GM23338 (cell line): ENCODE measurements around the gene FYN. TPM values are rescaled to one million over a fixed set of nuclear protein-coding genes. Genes with fewer than 3 reads are reported as not detected.

ENCODE experiments used
- ATAC-seq: fragments of 200-7000 bp; cut with Tn5 transposase; 3 replicates; pipeline ENCODE4 v1.9.1; 2020
- DNase-seq: peaks from one replicate; pipeline ENCODE4 v3.0.0-alpha.2; 2015; ENCODE audit warnings: low spot score
- H2AFZ ChIP-seq: fragments of 200-600 bp; sonication (generic); 2 replicates; pipeline ENCODE4 v1.8.0; 2016; ENCODE audit warnings: antibody characterized with exemption, mild to moderate bottlenecking, moderate library complexity
- H3F3A ChIP-seq: fragments of 200-600 bp; sonication (generic); replicated peaks from 2 replicates; pipeline ENCODE4 v1.8.0; 2017; ENCODE audit warnings: antibody characterized with exemption, mixed run types, low read depth
- H3K27ac ChIP-seq: fragments of 200-600 bp; sonication (generic); 2 replicates; pipeline ENCODE4 v1.6.1; 2016; ENCODE audit warnings: low read depth
- H3K27me3 ChIP-seq: fragments of 200-600 bp; sonication (generic); 2 replicates; pipeline ENCODE4 v1.8.0; 2016; ENCODE audit warnings: mild to moderate bottlenecking, mixed run types, moderate library complexity; ENCODE audit not compliant: insufficient read depth
- H3K36me3 ChIP-seq: fragments of 200-600 bp; sonication (generic); 2 replicates; pipeline ENCODE4 v1.8.0; 2016; ENCODE audit warnings: mild to moderate bottlenecking; ENCODE audit not compliant: insufficient read depth
- H3K4me1 ChIP-seq: fragments of 200-600 bp; sonication (generic); 2 replicates; pipeline ENCODE4 v1.8.0; 2016; ENCODE audit warnings: mild to moderate bottlenecking, moderate library complexity; ENCODE audit not compliant: insufficient read depth
- H3K4me2 ChIP-seq: fragments of 200-600 bp; sonication (generic); 2 replicates; pipeline ENCODE4 v1.7.1; 2017; ENCODE audit warnings: mixed run types
- H3K4me3 ChIP-seq: fragments of 200-600 bp; sonication (generic); 2 replicates; pipeline ENCODE4 v1.6.1; 2016; ENCODE audit warnings: mixed run types
- H3K79me2 ChIP-seq: fragments of 200-600 bp; sonication (generic); replicated peaks from 2 replicates; pipeline ENCODE4 v1.8.0; 2017; ENCODE audit warnings: mild to moderate bottlenecking; ENCODE audit not compliant: insufficient read depth
- H3K9me2 ChIP-seq: fragments of 200-600 bp; sonication (generic); 2 replicates; pipeline ENCODE4 v1.8.0; 2017; ENCODE audit not compliant: insufficient read depth
- H4K20me1 ChIP-seq: fragments of 200-600 bp; sonication (generic); replicated peaks from 2 replicates; pipeline ENCODE4 v1.8.0; 2017; ENCODE audit warnings: mild to moderate bottlenecking; ENCODE audit not compliant: insufficient read depth
- H3K27ac Mint-ChIP-seq: 2 replicates; pipeline ENCODE4 v1.8.0; 2020; ENCODE audit warnings: inconsistent platforms, mild to moderate bottlenecking, moderate library complexity, mixed read lengths
- H3K27me3 Mint-ChIP-seq: 3 replicates; pipeline ENCODE4 v1.8.0; 2022; ENCODE audit warnings: low read depth, mild to moderate bottlenecking, moderate library complexity, mixed read lengths, inconsistent platforms; ENCODE audit not compliant: insufficient read depth, poor library complexity
- H3K36me3 Mint-ChIP-seq: 3 replicates; pipeline ENCODE4 v1.8.0; 2021; ENCODE audit warnings: low read depth, mild to moderate bottlenecking, inconsistent platforms, moderate library complexity, mixed read lengths
- H3K4me1 Mint-ChIP-seq: 3 replicates; pipeline ENCODE4 v1.8.0; 2020; ENCODE audit warnings: mild to moderate bottlenecking, inconsistent platforms, mixed read lengths
- H3K4me3 Mint-ChIP-seq: 3 replicates; pipeline ENCODE4 v1.8.0; 2021; ENCODE audit warnings: moderate library complexity, mild to moderate bottlenecking, inconsistent platforms, mixed read lengths
- H3K9me3 Mint-ChIP-seq: 3 replicates; pipeline ENCODE4 v1.8.0; 2020; ENCODE audit warnings: moderate library complexity, mild to moderate bottlenecking, inconsistent platforms, mixed read lengths
- CREB1 ChIP-seq: fragments of 250-450 bp; sonication (Bioruptor Pico); IDR thresholded peaks from 2 replicates; pipeline ENCODE4 v1.5.0; 2020; ENCODE audit warnings: low read depth, mild to moderate bottlenecking, moderate library complexity
- ETS1 ChIP-seq: IDR thresholded peaks from 2 replicates; pipeline ENCODE4 v1.6.1; 2016; ENCODE audit warnings: antibody characterized with exemption
- EZH2 ChIP-seq: fragments of 200-600 bp; sonication (generic); IDR thresholded peaks from one replicate; pipeline ENCODE4 v1.8.0; 2017; ENCODE audit warnings: antibody characterized with exemption, mild to moderate bottlenecking, low read depth; ENCODE audit not compliant: unreplicated experiment
- JUNB ChIP-seq: IDR thresholded peaks from one replicate; pipeline ENCODE4 v1.6.1; 2016; ENCODE audit warnings: antibody characterized with exemption; ENCODE audit not compliant: unreplicated experiment
- NANOG ChIP-seq: IDR thresholded peaks from 2 replicates; pipeline ENCODE4 v1.6.1; 2016; ENCODE audit warnings: antibody characterized with exemption, borderline replicate concordance
- POLR2AphosphoS5 ChIP-seq: IDR thresholded peaks from 2 replicates; pipeline ENCODE4 v1.6.1; 2016; ENCODE audit warnings: antibody characterized with exemption, low read depth
- REST ChIP-seq: IDR thresholded peaks from one replicate; pipeline ENCODE4 v1.6.1; 2018; ENCODE audit warnings: antibody characterized with exemption; ENCODE audit not compliant: unreplicated experiment
- ZNF331 ChIP-seq: fragments of 250-450 bp; sonication (Bioruptor Pico); IDR thresholded peaks from 2 replicates; pipeline ENCODE4 v1.5.0; 2020; ENCODE audit warnings: low read depth, mild to moderate bottlenecking, moderate library complexity
- ZNF462 ChIP-seq: fragments of 250-450 bp; sonication (Bioruptor Pico); IDR thresholded peaks from 2 replicates; pipeline ENCODE4 v1.5.0; 2020; ENCODE audit warnings: mild to moderate bottlenecking, moderate library complexity
- polyA plus RNA-seq: library from polyadenylated mRNA; unstranded; fragments of >200 nt; fragmentation: Nextera tagmentation; extraction: Ambion mirVana; gene quantifications from 2 replicates; pipeline ENCODE4 v1.2.1, GENCODE V29; 2016
- total RNA-seq: library from RNA; depleted of rRNA; stranded (reverse); fragments of >200 nt; shearing (Covaris generic); gene quantifications from 2 replicates; pipeline ENCODE4 v1.2.3, GENCODE V29; 2014

The FYN gene
- total and polyA plus RNA-seq, 2 experiments from 2014 or later = 46.8 to 143 TPM

GRCh38 chr6:111781041-111781708 lies 92.1 kb downstream of the FYN start:
- Histone ChIP-seq H3K27me3 (no peaks in the 10 kb centered on the region), H3K4me1 (peaks cover 18% of the 10 kb centered on the region), H3K27ac (0 out of 2 replicates have a peak overlapping the region, but pooled peaks have one; percentile 32), H3K4me3 (no peak overlapping the region), H3K36me3 (no peaks in the 10 kb centered on the region), H3K4me2 (no peak overlapping the region), H3K9me2 (no peaks in the 10 kb centered on the region), H3F3A (no peaks in the 10 kb centered on the region), H4K20me1 (no peaks in the 10 kb centered on the region), H3K79me2 (peaks cover 24% of the 10 kb centered on the region), H2AFZ (no peak overlapping the region)
- H3K9me3 Mint-ChIP-seq = no peaks in the 10 kb centered on the region; the same call in 2 of the 3 replicates
- H3K27me3 Mint-ChIP-seq = peaks cover 3% of the 10 kb centered on the region
- no peak for TF ChIP-seq JUNB
- no peak for TF ChIP-seq POLR2AphosphoS5
- TF ChIP-seq EZH2 = no peak
- no peak for TF ChIP-seq ETS1
- TF ChIP-seq NANOG = no peak
- no peak for TF ChIP-seq CREB1 (CRISPR knock-in tag)
- TF ChIP-seq ZNF462 (CRISPR knock-in tag) = no peak
- TF ChIP-seq ZNF331 = no peak
- TF ChIP-seq REST = no peak
- ATAC-seq = peak; percentile 47
- no peak for DNase-seq
- H3K27ac Mint-ChIP-seq = peak overlapping the region; percentile 6
- H3K36me3 Mint-ChIP-seq = peaks cover 2% of the 10 kb centered on the region; the same call in 1 of the 3 replicates
- peaks cover 26% of the 10 kb centered on the region for H3K4me1 Mint-ChIP-seq
- H3K4me3 Mint-ChIP-seq = no peak overlapping the region
